HG02623 (cell line): ENCODE data around the gene CPXM2.

Source experiments
- ATAC-seq: cut with Tn5 transposase; IDR thresholded peaks from one replicate; pipeline ENCODE4 v1.9.1; 2021; ENCODE audit warnings: moderate library complexity; ENCODE audit not compliant: unreplicated experiment

The CPXM2 gene

DNA sequence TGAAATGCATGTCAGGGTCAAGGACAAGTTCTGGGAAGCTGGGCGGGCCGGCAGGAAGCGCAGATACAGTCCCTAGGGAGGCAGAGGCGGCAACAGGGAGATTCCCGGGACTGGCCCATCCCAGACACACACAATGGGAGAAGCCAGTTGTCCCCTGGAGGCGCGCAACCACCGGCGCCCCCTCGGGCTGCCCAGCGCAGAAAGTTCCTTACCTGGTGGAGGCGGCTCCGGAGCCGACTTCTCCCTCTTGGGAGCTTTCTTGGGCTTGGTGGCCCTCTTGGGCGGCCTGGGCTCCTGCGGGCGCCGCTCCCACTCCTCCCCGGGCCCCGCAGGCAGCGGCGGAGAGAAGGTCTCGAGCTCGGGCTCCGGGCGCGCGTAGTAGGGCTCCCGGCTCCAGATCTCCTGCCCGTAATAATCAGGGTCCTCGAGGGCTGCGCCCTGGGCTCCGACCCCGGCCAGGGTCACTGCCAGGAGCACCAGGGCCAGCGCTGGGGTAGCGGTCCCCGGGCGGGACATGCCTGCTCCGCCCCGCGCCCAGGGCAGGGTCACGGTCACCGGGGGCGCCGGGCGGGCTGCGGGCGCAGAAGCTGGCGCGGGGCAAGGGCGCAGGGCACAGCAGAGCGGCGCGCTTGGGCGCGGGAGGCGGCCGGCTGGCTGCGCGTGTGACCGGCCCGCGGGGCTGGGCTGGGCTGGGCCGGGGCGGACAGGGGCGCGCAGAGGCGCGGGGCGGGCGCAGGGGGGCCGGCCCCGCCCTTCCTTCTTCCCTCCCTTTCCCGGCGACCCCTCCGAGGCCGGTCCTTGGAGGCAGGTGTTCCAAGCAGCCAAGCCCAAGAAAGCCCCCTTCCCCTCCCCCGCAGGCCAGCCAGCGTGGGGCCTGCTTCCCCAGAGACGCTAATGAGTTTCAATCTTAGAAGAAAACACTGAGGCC, at the start of gene CPXM2:
TSS of gene CPXM2 (minus strand) at position 664 of the 928 bp plus-strand sequence. CDS start at position 516, 148 bp downstream.
- ATAC-seq, result no peak

DNA sequence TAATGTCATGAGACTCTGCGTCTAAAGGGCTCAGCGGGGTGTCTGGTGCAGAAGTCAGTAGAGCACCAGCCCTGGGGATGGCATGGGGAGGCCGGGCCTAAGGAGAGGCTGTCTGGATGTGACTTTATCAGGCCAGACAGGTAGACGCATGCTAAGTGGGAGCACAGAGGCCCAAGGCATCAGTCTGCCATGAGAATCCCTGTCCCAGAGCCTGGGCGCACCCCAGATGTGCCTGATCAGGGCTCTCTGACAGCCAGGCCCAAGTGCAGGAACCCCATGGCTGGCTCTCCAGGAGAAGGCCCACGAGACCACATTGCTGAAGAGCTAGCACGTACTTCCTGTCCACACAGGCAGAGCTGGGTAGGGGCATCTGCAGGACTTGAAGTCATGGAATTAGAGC, 48.0 kb upstream of the CPXM2 start:
- no peak for ATAC-seq

DNA sequence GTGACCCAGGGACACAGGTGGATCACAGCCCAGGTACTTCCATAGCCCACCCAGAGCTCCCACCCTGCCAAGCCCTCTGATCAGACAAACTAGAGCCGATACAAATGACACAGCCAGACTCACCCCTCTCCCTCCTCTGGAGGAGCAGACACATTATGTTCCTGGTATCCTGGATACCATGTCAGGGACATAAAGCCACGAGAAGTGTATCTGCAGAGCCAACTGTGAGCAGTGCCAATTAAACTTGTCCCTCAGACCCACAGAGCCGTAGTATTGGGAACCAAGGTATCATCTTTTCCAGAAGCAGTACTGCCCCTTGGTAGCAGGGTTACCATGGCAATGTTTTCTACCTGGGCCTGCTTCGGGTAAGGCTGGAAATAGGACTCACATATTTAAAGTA, 47.3 kb upstream of the CPXM2 start:
- ATAC-seq, result no peak

DNA sequence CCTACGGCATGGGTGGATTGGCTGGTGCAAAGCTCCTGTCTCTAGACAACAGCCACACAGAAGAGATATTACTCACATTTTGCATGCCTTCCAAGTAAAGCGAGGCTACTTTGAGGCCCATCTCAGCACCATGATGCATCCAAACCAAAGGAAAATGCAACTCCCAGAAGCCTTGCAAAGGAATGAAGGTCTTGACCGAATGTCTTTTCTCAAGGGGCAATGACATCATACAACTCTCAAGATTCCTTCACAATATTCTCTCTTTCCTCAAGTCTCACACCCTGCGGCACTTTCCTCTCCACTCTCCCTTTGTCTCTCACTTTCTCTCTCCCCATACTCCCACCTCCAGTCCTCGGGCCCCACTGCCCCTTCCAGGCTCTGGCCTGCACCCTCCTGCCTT, 44.8 kb upstream of the CPXM2 start:
- no peak for ATAC-seq

DNA sequence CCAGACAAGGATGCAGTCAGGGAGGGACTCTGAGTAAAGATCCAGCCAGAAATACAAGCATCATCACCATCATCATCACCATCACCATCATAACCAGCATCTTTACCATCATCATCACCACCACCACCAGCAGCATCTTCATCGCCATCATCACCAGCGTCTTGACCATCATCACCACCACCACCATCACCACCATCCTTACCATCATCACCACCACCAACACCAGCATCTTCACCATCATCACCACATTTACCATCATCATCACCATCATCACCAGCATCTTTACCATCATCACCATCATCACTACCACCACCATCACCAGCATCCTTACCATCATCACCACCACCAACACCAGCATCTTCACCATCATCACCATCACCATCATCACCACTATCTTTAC, 44.1 kb upstream of the CPXM2 start:
- no peak for ATAC-seq

DNA sequence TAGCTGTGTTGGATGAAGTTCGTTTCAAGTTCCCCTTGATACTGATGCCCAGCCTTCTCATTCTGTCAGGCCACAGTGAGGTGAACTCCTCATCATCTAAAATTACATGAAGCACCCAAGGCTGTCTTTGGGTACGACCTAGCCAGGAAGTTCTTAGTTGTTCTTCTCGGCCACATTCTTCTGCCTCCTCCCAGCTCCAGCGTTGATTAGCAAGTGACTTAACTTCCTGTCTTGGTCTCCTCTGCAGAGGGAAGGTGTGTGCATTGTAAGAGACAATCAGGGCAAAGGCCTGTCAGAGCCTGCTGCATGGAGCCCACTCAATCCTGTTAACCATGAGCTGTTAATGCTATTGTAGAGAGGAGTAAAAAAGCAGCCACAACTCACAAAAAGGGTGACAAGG, 43.2 kb upstream of the CPXM2 start:
- ATAC-seq, result no peak

DNA sequence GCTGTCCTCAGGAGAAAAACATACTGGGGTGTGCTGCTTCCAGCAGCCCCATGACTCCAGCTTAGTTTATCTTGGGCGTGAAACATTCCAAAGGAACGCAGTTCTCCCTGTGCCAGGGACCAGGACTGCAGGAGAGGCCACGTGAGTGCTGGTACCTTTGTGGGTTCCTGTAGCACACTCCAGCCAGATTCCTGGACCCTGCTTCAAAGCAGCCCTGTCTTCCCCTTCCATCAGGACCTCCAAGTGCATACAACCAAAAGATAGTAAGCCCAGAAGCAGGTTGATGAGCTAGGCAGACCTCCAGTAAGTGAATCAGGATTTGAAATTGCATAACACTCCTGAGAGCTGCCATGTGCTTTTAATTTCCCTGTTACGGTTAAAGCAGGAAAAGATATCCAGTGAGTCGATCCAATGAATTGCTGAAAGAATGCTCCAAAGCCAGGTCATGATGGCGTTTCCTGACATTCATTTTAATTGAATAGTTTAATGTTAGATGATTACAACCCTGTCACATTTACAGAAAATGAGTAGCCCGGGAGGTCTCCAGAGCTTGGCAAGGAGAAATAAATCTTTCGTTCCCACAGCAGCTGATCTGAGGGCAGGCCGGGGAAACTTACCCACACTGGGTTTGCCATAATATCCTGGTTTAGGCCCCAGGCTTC, 38.9 kb upstream of the CPXM2 start:
- no peak for ATAC-seq

DNA sequence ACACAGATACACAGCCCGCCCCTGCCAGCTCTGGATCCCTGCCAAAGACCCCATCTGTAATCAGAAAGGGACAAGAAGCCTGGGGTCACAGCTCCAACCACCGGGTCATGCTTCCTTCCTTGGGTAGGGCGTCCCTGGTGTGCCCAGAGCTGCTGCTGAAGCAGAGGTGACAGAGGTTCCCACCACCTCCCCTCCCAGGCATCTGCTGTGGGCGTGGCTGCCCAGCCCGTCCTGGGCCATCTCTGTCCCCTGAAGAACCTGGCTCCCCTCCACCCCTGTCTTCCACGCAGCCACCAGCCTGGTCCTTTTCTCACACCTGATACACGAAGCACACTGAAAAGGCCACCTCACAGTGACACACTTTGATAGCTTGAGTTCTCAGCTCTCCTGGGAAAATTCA, 38.2 kb upstream of the CPXM2 start:
- ATAC-seq, result no peak

DNA sequence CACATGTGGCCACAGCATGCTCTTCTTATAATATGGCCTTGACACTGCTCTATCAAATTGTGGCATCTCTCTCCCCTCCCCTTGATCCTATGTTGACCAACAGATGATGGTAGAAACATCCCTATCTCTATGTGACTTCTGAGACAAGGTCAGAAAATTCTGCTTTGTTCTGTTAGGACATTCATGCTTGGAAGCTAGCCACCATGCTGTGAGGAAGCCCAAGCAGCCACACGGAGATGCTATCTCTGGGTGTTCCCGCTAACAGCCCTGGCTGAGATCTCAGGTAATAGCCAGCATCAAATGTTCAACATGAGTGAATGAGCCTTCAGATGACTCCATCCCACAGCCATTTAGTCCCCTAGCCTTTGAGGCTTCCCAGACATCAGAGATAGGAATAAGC, 36.8 kb upstream of the CPXM2 start:
- no peak for ATAC-seq

DNA sequence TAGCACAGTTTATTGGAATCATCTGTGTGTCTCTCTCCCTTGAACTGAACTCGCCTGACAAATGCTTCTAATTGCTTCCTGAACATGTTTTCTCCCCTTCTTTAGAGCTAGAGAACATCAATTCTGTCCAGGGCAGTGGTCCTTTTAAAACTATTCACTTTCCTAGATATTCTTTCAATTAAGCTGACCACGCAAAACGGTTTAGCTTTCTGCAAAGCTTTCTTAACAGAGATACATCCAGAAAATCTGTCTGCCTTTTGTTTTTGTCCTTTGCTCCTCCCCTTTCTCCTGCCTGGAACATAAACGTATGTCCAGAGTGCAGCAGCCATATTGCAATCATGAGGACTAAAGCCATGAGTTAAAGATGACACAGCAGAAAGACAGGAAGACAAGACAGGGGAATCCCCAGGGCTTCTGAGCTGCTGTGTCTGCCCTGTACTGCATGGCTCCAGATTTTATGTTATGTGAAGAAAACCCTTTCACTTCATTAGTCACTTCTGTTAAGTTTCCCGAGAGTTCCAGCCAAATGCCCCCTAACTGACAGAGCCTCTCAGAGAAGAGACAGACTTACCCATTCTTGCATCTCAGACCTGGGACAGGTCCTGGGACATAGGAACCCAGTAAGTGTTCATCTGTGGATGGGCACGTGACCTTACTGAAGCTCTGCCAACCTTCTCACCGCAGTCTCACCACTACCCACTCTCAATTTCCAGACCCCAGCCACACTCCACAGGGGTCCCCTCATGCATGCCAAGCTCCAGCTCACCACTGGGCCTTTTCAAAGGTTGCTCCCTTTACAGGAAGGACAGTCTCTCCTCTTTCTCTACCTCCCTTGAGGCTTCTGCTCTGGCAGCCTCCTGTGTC, 35.0 kb upstream of the CPXM2 start:
- ATAC-seq, result no peak

DNA sequence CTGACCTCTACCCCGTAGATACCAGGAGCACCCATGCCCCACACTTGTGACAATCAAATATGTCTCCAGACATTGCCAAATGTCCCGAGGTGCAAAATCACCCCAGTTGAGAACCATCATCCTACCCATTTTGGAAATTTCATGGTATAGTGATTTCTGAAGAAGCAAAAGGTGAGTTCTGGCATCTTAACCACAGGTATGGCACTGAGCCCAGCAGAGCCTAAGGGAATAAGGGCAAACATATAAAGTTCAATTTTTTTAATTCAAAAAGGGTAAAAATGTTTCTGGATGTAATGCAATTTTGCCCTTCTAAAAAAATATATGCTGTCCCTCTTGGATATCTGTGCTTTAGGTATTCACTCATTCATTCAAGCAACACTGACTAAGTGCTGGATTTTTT, 30.5 kb upstream of the CPXM2 start:
- no peak for ATAC-seq

DNA sequence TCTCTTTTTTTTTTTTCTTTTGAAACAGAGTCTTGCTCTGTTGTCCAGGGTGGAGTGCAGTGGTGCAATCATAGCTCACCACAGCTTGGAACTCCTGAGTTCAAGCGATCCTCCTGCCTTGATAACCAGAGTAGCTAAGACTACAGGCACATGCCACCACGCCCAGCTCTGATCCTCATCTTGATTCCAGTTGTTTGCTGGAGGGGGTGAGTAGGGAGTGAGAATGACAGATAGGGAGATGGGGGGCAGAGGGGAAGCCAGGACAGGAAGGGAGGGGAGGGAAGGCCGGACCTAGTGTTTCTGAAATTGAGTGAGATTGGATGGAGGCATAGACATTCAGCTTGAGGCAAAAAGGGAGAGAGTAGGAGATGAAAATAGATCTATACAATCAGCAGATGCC, 25.2 kb upstream of the CPXM2 start:
- no peak for ATAC-seq

DNA sequence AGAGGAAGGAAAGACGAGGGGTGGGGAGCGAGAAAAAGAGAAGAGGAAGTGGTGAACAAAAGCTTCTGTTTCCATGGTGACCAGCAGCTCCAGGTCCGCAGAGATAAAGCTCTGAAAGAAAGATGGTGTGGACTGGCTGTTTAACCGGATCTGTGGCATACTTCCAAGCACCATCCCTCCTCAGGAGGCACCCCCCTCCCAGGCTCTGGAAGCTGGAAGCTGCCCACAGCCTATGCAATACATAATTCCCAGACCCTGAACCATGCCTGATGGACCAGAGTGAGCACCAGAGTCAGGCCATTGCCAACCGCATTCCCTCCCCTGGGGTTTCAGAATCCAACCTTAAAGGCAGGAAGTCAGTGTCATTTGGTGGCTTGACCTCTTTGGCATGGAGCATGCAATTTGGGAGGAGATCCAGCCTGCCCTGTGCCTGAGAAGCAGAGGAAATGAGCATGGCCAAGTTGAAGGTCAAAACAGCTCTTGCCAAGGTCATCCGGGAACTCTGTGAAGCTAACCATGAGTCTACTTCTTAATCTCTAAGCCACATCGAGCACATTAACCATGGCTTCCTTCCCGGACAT, 22.2 kb upstream of the CPXM2 start:
- no peak for ATAC-seq

DNA sequence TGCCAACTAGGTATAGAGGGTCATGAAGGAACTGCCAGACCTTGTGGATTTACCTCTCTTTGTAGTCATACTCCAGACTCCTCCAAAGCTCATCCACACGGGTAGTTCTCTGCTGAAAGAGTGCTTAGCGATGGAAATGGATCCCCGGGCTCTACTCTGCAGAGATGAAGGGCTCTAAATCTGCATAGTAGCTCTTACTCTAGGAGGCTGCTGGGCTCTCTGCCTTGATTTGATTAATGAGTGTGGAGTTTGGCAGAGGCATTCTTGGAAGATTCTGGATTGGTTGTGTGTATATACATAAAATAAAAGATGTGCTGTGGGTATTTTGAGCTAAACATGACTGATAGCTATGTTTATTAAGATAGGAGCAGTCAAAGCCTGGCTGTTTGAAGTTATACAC, 21.3 kb upstream of the CPXM2 start:
- no peak for ATAC-seq

DNA sequence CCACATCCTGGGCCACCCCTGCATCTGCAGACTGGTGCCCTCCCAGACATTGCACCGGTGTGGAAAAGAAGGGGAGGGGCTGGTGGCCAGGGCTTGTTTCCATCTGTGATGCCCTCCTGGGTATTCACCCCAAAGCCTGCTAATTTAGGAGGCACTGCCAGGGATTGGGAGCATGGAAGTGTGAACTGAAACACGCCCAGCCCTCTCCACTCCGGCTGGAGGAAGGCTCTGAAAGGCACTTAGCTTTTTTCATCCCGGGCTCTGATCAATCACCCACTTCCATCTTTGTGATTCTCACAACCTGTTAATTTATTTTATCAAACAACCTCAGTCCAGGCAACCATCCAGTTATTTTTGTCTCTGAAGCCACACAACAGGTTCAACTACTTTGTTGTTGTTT, 20.9 kb upstream of the CPXM2 start:
- no peak for ATAC-seq

DNA sequence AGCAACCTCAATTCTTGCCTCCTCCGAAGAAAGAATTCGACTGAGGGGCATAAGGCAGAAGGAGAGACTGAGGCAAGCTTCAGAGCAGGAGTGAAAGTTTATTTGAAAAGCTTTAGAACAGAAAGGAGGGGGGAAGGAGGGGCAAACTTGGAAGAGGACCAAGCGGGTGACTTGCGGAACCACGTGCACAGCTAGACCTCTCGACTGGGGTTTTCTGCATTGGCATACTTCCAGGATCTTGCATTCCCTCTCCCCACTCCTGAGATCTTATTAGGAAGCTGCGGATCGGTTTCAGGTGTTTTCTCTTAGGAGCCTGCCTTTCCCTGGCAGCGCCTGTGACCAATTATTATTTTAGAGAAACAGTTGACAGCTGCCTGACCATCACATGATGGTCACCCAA, 20.3 kb upstream of the CPXM2 start:
- no peak for ATAC-seq

DNA sequence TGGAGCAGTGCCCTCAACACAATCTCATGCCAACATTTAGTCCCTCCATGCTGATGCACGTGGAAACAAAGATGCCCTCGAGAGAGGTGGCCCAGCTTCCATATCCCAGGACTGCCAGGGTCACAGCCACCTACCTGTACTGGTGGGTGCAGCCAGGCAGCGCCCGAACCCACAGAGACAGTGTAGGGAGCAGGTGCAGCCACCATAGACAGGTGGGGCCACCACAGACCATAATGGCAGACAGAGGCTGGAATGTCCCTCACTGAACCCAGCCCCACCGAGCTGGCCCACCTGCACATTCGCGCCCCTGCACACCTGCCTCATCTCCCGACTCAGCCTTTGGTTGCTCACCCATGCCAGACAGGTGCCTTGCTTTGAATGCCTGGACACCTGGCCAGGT, 18.3 kb upstream of the CPXM2 start:
- ATAC-seq, result no peak

DNA sequence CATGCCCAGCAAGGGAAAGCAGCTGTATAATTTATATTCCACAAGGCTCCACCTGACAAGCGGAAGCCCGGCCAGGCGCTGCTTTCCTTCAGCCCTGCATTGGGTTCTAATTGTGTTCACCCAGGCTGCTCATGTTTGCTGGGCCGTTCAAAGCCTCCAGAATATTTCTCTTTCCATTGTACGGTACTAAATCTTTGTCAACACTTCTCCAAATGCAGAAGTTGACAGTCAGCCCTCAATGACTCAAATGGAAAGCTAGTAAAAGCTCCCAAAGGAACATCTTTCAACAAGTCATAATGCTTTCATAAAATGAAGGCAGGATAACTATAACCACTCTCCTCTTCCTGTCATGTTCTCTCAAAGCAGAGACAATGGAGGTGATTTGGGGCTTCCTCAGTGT, 17.8 kb upstream of the CPXM2 start:
- no peak for ATAC-seq

DNA sequence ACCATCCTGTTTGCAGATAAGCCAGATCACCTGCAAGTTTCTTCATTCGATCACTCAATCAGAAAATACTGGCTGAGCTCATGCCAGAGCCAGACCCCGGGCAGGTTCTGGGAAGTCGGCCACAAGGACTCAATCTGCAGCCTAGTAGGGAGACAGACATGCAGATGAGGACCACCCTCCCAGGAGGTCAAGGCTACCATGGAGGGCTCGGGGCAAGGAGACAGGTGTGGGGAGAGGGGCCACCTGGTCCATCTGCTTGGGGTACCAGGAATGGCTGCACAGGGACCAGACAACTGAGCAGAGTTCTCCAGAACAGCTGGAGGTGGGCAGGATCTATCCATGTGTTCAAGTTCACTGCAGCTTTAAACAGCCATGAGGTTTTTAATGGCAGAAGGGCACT, 16.8 kb upstream of the CPXM2 start:
- no peak for ATAC-seq

DNA sequence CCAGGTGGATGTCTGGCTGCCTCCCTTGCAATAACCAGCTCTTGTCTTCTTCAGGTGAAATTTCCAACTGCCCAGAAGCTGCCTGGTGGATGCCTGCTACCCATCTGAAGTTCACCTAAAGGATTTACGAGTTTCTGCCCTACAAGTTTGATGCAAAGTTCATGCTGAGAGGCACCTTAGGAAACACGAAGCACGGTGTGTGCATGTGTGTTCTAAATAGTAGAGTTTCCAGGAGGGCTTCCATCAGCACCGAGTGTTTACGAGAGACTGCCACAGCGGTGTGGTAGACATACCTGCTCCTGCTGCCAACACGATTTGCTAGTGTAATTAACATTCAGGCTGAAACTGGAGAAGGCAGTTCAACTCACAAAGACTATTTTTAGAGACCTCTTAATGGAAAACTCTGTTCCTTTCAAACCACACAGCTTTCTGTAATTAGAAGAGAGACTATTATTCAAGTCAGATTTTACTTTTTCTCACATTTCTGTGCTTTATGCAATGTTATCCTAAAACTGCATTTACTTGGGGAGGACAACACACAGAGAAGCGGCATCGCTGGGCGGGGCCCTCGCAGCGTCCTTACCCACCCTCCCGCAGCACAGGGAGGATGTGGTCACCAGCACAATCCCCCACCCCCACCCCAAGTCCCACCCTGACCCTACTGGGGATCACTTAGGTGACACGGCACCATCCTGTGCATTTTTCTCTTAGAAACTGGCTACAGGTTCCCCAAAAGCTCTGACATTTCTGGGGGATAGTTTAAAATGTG, 15.5 kb upstream of the CPXM2 start:
- no peak for ATAC-seq
